Measurements from ENCODE around the gene TM7SF3.
A peak's percentile ranks its signal among the peaks of the same experiment; 100 is the strongest.
"Not testable (repeated sequence)": the region's sequence is repeated elsewhere in the genome, so short reads cannot be mapped to it uniquely, and the experiment has no call there.

TM7SF3 gene

GRCh38 chr12:26976687-26977086 is 37.5 kb downstream of the TM7SF3 start:
- DNase-seq: no peak

GRCh38 chr12:26971963-26972362 is 42.2 kb downstream of the TM7SF3 start:
- DNase-seq: peak; percentile 51

- no peak for DNase-seq
These were observed 44.0 kb downstream of the TM7SF3 start for GRCh38 chr12:26970136-26970535.

- no peak for DNase-seq
These were observed 47.3 kb downstream of the TM7SF3 start for GRCh38 chr12:26966842-26967241.

GRCh38 chr12:26963413-26963812 is 50.8 kb downstream of the TM7SF3 start:
- DNase-seq: no peak

GRCh38 chr12:26961803-26962202 is 52.4 kb downstream of the TM7SF3 start:
- DNase-seq: no peak

- DNase-seq: not testable (repeated sequence)
These were observed 52.8 kb downstream of the TM7SF3 start for GRCh38 chr12:26961391-26961790.

- no peak for DNase-seq
These were observed 60.2 kb downstream of the TM7SF3 start for GRCh38 chr12:26954027-26954426.

- peak; percentile 48 for DNase-seq
These were observed 60.7 kb downstream of the TM7SF3 start for GRCh38 chr12:26953447-26953846.

- no peak for DNase-seq
These were observed 65.9 kb downstream of the TM7SF3 start for GRCh38 chr12:26948309-26948708.

GRCh38 chr12:26941215-26941594 is 73.0 kb downstream of the TM7SF3 start:
- no peak for DNase-seq

GRCh38 chr12:26940516-26941214 is 73.5 kb downstream of the TM7SF3 start:
- no peak for DNase-seq

GRCh38 chr12:26939953-26940352 is 74.2 kb downstream of the TM7SF3 start:
- no peak for DNase-seq

- no peak for DNase-seq
These were observed 74.9 kb downstream of the TM7SF3 start for GRCh38 chr12:26939192-26939832.

GRCh38 chr12:26938701-26939062 is 75.5 kb downstream of the TM7SF3 start:
- no peak for DNase-seq

- DNase-seq: peak; percentile 98
These were observed 76.1 kb downstream of the TM7SF3 start, which contains the start of the genes FGFR1OP2 and INTS13 for GRCh38 chr12:26937863-26938700. Gene FGFR1OP2, plus strand, starts transcription at chr12:26938470. Its CDS starts 15,689 bp downstream, at chr12:26954159. Gene INTS13, minus strand, starts transcription at chr12:26937981. Its CDS starts 1,178 bp downstream, at chr12:26936803.

GRCh38 chr12:26937443-26937862 is 76.7 kb downstream of the TM7SF3 start:
- DNase-seq: no peak

- no peak for DNase-seq
These were observed 77.4 kb downstream of the TM7SF3 start for GRCh38 chr12:26936559-26937442.

- no peak for DNase-seq
These were observed 78.4 kb downstream of the TM7SF3 start for GRCh38 chr12:26935636-26936378.

GRCh38 chr12:26929590-26929989 is 84.6 kb downstream of the TM7SF3 start:
- DNase-seq: no peak

- DNase-seq: no peak
These were observed 85.5 kb downstream of the TM7SF3 start for GRCh38 chr12:26928661-26929060.
